NCI-H446 (cell line): ENCODE results near the gene GINM1.

Experiments
- DNase-seq, 2 experiments: peaks; one replicate each; lab custom pipeline; 2025; lab: John Stamatoyannopoulos, UW

Gene GINM1, protein sequence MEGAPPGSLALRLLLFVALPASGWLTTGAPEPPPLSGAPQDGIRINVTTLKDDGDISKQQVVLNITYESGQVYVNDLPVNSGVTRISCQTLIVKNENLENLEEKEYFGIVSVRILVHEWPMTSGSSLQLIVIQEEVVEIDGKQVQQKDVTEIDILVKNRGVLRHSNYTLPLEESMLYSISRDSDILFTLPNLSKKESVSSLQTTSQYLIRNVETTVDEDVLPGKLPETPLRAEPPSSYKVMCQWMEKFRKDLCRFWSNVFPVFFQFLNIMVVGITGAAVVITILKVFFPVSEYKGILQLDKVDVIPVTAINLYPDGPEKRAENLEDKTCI

DNA sequence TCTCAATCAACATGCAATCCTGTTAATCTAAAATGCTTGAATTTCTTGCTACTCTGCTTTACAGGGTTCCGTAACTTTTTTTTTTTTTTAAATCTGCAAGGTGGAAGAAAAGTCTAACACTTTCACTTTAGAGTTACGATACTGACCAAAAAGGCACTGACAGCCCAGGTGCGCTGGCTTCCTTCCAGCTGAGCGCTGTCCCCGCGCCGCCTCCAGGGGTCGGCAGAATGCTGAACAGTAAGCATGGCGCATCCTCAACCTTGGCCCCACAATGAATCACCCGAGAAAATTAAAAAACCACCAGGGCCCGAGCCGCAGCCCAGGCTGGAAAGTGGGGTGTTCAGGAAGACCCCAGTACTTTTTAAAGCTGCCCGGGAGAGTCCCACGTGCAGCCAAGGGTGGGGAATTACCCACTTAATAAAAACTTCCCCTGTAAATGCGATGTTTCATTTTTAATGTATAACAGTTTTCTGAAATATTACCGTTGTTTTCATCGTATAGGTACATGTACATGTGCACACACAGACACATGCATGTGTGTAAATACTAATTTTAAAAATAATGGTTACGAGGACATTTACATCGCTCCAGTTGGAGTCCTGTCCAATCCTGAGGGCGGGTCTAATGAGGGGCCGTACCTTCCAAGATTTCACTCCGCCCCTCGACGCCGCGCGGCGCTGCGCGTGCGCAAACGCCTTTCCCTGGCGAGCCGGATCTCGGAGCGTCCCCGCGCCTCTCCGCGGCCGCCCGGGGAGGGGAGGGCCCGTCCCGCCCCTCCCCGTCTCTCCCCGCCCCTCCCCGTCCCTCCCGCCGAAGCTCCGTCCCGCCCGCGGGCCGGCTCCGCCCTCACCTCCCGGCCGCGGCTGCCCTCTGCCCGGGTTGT is at the start of gene GINM1:
GINM1 (plus strand) TSS at position 849 of the 883 bp plus-strand sequence. CDS start 40 bp downstream, outside the sequence.
- peak; percentile 82 to 95 for DNase-seq

DNA sequence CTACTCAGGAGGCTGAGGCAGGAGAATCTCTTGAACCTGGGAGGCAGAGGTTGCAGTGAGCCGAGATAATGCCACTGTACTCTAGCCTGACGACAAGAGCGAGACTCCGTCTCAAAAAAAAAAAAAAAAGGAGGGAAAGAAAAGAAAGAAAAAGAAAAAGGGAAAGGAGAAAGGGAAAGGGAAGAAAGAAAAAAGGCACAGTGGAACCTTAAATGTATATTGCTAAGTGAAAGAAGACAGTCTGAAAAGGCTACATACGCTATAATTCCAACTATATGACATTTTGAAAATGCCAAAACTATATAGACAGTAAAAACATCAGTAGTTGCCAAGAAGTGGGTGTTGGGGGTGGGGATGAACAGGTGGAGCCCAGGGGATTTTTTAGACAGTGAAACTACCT is 36.5 kb upstream of the GINM1 start:
- DNase-seq, result no peak

DNA sequence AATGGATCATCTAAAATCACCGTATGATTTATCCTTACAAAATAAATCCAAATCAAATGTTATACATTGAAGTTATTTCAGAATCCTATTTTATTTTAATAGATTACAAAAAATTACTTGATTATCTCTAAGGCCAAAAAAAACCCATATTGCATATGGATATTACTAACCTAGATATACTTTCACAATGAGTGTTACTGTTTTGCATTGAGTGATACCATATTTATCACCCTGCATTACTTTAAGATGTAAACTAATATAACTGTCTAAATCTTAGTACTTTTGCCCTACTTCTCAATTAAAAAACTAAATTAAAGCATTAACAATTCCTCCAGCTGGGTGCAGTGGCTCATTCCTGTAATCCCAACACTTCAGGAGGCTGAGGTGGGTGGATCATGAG is 31.4 kb upstream of the GINM1 start:
- no peak for DNase-seq

DNA sequence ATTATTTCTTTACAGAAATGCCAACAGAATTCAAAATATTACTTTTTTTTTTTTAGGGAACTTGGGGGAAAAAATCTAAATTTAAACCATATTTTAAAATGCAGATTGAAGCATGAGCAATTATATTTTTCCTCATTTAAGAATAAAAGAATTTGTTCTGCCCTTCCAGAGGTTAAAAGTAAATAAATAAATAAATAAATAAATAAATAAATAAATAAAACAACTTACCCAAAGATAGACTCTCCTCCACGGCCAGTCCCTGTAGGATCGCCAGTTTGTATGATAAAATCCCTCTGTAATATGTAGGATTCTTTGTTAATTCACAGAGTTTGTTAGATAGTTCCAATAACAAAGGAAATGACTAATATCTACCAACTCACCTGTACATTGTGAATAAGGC is 25.0 kb upstream of the GINM1 start:
- no peak for DNase-seq

DNA sequence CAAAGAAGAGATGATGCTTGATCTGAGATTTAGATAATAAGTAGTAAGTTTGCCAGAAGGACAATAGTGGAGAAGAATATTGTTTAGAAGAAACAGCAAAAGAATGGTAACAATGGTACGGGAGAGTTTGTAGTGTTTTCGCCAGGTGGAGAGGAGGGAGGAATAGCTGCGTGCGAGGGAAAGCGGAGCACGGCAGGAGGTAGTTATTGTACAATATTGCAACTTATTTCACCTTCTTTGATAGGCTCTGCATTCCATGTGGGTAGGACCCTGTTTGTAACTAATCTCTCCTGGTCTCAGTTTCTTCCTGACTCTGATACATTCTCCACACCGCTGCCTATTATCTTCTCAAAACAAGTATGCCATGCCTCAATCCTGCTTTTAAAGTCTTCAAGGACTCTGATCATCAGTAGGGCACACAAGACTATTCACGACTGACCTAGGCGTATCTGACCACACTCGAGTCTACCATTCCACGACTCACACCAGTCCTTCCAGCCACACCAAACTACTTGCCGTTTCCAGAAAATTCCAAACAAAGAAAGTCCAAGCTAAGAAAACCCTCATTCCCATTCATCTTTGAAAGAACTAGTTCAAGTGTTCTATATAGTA is 21.4 kb upstream of the GINM1 start:
- DNase-seq, result no peak

DNA sequence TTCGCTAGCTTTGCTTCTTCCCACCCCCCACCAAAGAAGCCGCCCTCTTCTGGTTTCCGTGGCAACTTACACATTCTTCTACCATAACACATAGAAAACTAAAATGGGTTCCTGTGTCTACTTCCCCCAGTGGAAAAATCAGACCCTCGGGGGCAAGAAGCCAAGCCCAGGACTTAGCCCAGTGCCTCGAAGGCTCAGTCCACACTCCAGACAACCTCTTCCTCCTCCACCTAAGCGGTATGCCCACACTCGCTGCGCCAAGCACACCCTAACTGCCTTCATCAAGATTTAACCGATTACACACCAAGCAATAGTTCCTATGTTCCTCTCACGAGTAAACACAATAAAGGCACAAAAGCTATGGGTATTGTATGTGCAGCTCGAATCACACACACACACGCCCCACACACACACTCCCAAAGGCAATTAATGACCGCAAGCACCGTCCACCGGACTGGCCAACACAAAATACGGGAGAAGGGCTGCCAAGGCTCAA is 20.9 kb upstream of the GINM1 start:
- no peak for DNase-seq

DNA sequence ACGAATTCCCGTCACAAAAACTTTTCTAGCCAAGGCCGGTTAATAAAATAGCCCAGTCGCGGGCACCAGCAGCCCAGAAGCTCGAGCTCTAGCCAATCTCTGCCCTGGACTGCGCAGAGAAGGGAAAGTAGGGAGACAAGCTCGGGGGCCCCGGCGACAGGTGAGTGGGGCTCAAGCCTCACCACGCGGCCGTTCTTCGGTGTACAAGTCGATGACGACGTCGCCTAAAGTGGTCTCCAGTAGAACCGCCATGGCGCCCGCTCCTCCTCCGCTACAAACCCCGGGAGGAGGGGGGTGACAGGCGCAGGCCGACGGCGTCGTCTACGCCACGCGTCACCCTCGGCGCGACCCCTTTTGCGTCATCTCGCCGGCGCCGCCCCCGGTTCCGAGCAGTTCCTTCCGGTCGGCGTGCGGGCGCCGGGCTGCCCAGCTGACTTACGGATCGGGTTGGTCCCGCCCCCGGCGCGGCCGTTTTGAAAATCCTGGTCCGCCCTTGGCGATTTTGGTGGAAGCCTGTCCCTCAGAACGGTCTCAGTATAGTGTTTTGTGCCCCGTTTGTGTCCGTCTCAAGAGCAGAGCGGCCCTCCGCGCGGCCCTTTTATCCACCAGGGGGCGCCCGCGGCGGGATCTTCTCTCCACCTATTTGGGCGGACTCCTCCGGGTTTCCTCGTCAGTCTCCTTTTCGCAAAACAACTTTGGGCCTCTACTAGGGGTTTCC is 20.3 kb upstream of the GINM1 start, which contains the start of gene PPIL4:
PPIL4 (minus strand) TSS at position 290 of the 718 bp plus-strand sequence; CDS start at position 252, 38 bp downstream.
- peak; percentile 77 to 92 for DNase-seq

DNA sequence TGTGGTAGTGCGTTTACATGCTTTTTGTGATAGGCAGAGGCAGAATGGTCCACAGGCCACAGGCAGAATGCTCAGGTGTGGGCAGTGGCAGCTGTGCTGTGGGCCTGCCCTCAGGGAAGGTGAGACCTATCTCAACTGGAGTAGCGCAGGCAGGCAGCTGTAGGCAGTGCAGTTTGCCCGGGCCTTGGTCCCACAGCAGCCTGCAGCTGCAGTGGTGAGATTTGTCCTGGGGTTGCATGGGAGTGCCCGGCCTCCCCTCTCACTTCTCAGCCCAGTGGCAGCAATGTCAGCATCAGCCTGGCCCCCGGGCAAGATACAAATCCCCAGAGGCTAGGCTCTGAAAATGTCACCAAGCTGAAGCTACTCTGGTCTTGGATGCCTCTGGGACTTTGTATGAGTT is 14.3 kb upstream of the GINM1 start:
- no peak for DNase-seq

DNA sequence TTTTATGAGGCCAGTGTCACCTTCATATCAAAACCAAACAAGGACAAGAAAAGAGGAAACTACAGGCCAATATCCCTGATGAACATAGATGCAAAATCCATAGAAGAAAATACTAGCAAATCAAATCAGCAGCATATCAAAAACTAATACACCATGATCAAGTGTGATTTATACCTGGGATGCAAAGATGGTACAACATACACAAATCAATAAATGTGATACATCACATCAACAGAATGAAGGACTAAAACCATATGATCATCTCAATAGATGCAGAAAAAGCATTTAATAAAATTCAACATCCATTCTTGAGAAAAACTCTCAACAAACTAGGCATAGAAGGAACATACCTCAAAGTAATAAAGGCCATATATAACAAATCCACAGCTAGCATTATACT is 8.1 kb upstream of the GINM1 start:
- no peak for DNase-seq

DNA sequence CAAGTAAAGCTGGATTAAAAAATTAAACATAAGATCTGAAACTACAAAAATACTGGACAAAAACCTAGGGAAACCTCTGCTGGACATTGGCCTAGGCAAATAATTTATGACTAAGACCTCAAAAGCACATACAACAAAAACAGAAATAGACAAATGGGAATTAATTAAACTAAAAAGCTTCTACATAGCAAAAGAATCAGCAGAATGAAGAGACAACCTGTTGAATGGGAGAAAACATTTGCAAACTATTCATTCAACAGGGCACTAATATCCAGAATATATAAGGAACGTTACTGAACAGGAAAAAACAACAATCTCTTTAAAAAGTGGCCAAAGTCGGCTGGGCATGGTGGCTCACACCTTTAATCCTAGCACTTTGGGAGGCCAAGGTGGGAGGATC is 6.8 kb upstream of the GINM1 start:
- DNase-seq, result no peak

DNA sequence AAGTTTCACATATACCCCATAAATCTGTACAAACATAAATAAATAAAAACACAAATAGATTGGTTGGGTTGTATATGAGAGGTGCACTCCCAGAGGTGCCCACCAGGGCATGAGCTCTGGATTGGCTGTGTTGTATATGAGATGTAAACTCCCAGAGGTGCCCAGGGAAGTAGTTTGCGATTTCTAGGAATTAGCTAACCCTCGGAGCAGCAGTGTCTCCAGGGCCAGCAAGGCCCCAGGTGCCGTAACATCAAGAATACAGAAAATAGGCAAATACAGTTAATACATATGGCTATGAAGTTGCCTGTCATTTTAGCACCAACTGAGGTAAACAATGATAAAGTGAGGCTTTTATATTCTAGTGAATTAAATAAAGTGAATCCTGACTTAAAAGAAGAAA is 5.4 kb upstream of the GINM1 start:
- DNase-seq, result peak in 1 of 2 experiments; percentile 10

DNA sequence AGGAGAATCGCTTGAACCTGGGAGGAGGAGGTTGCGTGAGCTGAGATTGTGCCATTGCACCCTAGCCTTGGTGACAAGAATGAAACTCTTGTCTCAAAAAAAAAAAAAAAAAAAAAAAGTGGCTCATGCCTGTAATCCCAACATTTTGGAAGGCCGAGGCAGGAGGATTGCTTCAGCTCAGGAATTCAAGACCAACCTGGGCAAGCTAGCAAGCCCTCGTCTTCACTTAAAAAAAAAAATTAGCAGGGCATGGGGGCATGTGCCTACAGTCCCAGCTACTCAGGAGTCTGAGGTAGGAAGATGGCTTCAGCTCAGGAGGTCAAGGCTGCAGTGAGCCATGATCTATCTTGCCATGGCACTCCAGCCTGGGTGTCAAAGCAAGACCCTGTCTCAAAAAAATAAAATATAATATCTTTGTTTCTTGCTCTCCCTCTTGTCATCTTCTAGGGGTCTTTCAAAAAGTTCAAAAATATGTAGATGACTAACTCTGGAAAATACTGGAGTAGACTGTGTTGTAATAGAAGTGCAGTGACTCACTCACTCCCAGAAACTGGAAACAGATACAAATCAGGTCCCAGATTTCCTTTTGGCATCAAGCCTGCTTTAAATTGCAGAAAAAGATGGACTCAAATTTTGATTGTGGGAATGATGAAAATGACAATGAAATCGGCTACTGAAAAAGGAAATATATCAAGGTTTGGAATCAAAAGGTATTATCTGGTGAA is 2.8 kb upstream of the GINM1 start:
- DNase-seq, result no peak

DNA sequence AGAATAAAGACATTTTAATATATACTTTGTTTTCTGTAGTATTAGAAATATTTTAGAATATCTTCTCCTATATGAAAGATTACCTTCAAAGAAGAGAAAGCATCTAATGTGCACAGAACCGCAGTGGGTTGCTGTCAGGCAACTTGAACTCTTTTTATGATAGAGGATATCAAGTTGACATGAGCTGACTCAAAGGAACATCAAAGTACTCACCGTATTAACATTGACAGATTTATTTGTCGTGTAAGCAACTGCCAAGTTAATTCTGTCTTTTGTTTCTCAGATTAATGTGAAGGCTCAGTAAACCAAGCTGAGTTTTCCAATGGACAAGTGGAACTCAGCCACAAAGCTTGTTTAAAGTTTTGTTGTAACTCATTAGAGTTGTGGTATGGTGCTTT is 2.2 kb upstream of the GINM1 start:
- no peak for DNase-seq

DNA sequence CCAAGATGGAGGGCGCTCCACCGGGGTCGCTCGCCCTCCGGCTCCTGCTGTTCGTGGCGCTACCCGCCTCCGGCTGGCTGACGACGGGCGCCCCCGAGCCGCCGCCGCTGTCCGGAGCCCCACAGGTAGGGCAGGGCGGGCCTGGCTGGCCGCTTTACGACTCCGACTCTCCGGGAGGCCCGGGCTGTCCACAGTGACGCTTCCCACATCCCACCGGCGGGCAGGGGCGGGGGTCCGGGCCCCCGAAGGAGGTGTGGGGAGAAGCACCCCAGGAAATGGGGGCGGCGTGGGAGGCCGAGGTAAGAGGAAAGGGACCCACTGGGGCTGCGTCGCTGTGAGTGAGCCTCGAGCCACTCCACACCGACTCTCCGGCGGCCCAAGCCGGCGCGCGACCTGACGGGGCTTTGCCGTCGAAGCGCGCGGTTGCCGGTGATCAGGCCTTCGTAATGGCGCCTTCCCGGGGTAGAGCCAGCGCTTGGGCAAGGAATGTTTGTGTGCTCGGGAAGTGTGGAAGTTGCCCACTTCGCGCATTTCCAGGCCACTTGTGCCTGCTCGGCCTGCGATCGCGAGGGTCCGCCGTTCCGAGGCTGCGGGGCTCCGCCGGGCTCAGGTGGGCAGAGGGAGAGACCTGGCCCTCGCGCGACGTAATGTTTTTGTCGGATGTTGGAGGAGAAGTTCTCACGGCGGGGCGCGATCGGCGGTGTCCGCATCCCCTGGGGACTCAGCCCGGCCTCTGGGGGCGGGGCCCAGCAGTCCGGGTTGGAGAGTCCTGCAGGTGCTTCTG is 427 bp downstream of the GINM1 start:
- no peak for DNase-seq

DNA sequence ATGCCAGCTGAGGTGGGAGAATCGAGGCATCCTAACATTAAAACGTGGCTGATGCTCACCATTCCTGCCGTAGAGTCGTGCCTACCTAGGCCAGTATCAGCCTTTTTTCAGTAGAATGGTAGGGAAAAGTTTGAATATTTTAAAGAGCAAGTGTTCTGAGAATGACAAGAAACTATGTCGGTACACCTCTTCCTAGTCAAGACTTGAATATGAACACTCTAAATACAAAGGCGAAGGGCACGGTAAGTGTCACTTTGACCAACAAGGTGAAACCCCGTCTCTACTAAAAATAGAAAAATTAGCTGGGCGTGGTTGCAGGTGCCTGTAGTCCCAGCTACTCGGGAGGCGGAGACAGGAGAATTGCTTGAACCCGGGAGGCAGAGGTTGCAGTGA is 1.0 kb downstream of the GINM1 start:
- no peak for DNase-seq

DNA sequence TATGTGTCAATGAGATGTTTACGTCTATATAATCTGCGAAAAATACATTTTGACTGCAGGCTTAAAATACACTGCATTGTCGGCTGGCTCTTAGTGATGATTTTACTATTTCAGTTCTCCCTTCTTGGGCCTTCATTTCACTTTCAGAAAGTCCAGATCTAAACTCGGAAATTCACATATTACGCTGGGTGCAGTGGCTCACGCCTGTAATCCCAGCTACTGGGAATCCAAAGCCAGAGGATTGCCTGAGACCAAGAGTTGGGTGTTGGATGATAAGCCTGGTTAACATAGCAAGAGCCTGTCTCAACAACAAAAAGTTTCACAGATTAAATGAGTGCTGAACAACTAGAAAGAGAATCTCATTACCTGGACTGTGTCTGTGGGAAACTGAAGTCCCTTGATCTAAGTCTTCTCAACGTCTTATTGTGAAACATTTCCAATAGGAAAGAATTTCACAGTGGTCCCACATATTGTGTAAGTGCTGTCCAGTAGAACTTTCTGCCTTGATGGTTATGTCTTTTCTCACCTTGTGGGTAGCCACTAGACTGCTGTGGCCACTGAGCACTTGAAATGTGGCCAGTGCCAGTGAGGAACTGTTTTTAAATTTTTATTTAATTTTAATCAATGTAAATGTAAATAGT is 1.9 kb downstream of the GINM1 start:
- DNase-seq, result no peak

DNA sequence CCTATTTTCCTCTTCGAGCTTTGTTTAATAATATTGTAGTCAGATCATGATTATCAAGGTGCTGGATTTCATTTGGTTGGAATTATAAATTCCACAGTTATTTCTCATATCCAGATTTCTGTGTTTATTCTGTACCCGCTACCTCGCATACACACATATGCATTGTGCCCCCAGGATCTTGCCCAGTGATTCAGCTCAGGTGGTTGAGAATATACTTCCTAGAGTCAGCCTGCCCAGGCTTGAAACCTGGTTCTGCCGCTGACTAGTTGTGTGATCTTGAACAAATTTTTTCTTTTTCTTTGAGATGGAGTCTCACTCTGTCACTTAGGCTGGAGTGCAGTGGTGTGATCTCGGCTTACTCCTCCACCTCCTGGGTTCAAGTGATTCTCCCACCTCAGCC is 14.7 kb downstream of the GINM1 start:
- no peak for DNase-seq

DNA sequence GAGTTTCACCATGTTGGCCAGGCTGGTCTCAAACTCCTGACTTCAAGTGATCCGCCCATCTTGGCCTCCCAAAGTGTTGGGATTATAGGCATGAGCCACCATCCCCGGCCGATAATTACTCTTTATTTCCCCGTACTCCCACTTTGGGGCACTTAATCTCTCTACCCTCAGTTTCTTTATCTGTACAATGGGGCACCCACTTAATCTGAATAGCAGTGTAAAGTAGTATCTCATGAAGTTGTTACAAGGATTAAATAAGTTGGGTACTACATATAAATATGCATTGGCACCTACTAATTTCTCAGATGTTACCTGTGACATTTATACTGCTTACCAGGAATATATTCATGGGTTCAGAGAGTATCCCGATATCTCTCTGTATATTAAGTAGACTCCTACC is 15.2 kb downstream of the GINM1 start:
- no peak for DNase-seq

DNA sequence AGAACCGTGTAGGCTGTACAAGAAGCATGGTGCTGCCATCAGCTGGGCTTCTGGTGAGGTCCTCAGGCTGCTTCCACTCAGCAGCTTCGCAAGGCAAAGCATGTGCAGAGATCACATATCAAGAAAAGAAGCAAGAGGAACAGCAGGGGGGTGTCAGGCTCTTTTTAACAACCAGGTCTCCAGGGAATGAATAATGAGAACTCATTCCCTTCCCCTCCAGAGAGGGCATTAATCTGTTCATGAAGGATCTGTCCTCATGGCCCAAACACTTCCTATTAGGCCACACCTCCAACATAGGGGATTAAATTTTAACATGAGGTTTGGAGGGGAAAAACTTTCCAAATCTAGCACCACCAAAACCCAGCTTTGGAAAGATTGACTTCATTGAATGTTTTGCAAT is 20.0 kb downstream of the GINM1 start:
- DNase-seq, result no peak

DNA sequence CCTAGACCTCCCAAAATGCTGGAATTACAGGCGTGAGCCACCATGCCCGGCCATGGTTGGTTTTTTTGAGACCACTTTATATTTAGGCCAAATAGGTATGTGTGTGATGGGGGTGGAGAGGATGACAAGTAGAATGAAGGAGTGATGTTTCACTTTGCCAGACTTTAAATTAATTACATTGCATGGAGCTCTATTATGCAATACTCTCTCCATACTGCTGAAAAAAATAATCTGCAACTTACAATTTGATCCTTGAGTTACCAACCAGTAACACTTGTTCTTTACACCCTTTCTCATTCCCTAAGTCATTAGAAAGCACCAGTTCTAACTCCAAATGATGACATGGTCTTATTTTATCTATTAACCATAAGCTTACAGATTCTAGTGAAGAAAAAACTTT is 26.8 kb downstream of the GINM1 start:
- no peak for DNase-seq
